H1 (cell line): ENCODE results near the gene TRABD2A. TPM values are rescaled to one million over a fixed set of nuclear protein-coding genes. Genes with fewer than 3 reads are reported as not detected.

ENCODE experiments used
- HDAC2 ChIP-seq, 2 experiments: fragments of 300-600 bp in 1 of 2; sonication (generic) in 1 of 2; IDR thresholded peaks; 2 replicates each; pipeline ENCODE4 v1.6.1; 2011 to 2012; ENCODE audit warnings: low read depth in 2 of 2, low read length in 2 of 2, mild to moderate bottlenecking in 2 of 2, moderate library complexity in 2 of 2, borderline replicate concordance in 1 of 2, inconsistent platforms in 1 of 2
- JUND ChIP-seq: IDR thresholded peaks from 2 replicates; pipeline ENCODE4 v1.6.1; 2011; ENCODE audit warnings: mild to moderate bottlenecking, improper control_type of control experiment, low read length
- KDM1A ChIP-seq: fragments of 200-600, 300-600 bp; sonication (generic); IDR thresholded peaks from 2 replicates; pipeline ENCODE4 v1.7.1; 2016; ENCODE audit warnings: mild to moderate bottlenecking, low read length, borderline replicate concordance
- RFX5 ChIP-seq: IDR thresholded peaks from 2 replicates; pipeline ENCODE4 v1.6.1; 2011; ENCODE audit warnings: low read depth, low read length, improper control_type of control experiment, borderline replicate concordance
- RXRA ChIP-seq: IDR thresholded peaks from 2 replicates; pipeline ENCODE4 v1.6.1; 2011; ENCODE audit warnings: low read depth, mild to moderate bottlenecking, low read length, moderate library complexity; ENCODE audit not compliant: insufficient read depth
- TCF12 ChIP-seq: IDR thresholded peaks from 2 replicates; pipeline ENCODE4 v1.6.1; 2011; ENCODE audit warnings: low read depth, mild to moderate bottlenecking, low read length
- USF2 ChIP-seq: IDR thresholded peaks from 2 replicates; pipeline ENCODE4 v1.6.1; 2011; ENCODE audit warnings: low read length, improper control_type of control experiment
- YY1 ChIP-seq: IDR thresholded peaks from 2 replicates; pipeline ENCODE4 v1.6.1; 2011; ENCODE audit warnings: low read depth, mild to moderate bottlenecking, low read length
- polyA plus RNA-seq, 7 experiments: library from polyadenylated mRNA; depleted of rRNA in 3 of 7; stranded (reverse) in 5 of 7; unstranded in 2 of 7; fragments of >200 nt in 5 of 7; fragments of 200-250 nt in 2 of 7; gene quantifications; 1 replicate in 5 of 7; 2 replicates in 1 of 7; 4 replicates in 1 of 7; pipeline versions ENCODE4 v1.2.1 to v1.2.3, GENCODE V29; 2011 to 2013; ENCODE audit warnings: missing spikeins in 2 of 7, mixed read lengths in 2 of 7
- total RNA-seq: library from RNA; stranded (reverse); fragmentation: NEBNext Ultra II Directional; extraction: Animal tissue kit (Norgen Biotek cat#: 25700); gene quantifications from 2 replicates; pipeline ENCODE4 v1.2.1, GENCODE V29; 2021
- TF ChIP-seq, protein P1 (sequence below): fragments of 300-600 bp; sonication (generic); IDR thresholded peaks from 2 replicates; pipeline ENCODE4 v1.7.1; 2012; ENCODE audit warnings: low read length, moderate library complexity, mild to moderate bottlenecking, inconsistent platforms; ENCODE audit not compliant: insufficient replicate concordance

Gene TRABD2A
- total and polyA plus RNA-seq, 2 of the 8 experiments (the other 6 are each of a cell fraction or from before 2014, with no cell fraction given): 17.3 to 18.6 TPM

GRCh38 chr2:84855731-84856130, 25.2 kb downstream of the TRABD2A start (continued):
- TF ChIP-seq JUND (no peak), HDAC2 (IDR thresholded peaks at IDR 0.05; ENCODE audit: borderline replicate concordance in 1 of 2, low read depth in 2 of 2, low read length in 2 of 2) (0 out of 4 replicates have a peak, but pooled peaks of 1 of the 2 experiments have one; percentile 51), YY1 (0 out of 2 replicates have a peak, but pooled peaks have one; percentile 26), RXRA (0 out of 2 replicates have a peak, but pooled peaks have one; percentile 5), KDM1A (peak; percentile 63; the same call in 1 of the 2 replicates), TCF12 (peak; percentile 84; the same call in 1 of the 2 replicates), RFX5 (no peak), USF2 (no peak)
- TF ChIP-seq, protein P1, sequence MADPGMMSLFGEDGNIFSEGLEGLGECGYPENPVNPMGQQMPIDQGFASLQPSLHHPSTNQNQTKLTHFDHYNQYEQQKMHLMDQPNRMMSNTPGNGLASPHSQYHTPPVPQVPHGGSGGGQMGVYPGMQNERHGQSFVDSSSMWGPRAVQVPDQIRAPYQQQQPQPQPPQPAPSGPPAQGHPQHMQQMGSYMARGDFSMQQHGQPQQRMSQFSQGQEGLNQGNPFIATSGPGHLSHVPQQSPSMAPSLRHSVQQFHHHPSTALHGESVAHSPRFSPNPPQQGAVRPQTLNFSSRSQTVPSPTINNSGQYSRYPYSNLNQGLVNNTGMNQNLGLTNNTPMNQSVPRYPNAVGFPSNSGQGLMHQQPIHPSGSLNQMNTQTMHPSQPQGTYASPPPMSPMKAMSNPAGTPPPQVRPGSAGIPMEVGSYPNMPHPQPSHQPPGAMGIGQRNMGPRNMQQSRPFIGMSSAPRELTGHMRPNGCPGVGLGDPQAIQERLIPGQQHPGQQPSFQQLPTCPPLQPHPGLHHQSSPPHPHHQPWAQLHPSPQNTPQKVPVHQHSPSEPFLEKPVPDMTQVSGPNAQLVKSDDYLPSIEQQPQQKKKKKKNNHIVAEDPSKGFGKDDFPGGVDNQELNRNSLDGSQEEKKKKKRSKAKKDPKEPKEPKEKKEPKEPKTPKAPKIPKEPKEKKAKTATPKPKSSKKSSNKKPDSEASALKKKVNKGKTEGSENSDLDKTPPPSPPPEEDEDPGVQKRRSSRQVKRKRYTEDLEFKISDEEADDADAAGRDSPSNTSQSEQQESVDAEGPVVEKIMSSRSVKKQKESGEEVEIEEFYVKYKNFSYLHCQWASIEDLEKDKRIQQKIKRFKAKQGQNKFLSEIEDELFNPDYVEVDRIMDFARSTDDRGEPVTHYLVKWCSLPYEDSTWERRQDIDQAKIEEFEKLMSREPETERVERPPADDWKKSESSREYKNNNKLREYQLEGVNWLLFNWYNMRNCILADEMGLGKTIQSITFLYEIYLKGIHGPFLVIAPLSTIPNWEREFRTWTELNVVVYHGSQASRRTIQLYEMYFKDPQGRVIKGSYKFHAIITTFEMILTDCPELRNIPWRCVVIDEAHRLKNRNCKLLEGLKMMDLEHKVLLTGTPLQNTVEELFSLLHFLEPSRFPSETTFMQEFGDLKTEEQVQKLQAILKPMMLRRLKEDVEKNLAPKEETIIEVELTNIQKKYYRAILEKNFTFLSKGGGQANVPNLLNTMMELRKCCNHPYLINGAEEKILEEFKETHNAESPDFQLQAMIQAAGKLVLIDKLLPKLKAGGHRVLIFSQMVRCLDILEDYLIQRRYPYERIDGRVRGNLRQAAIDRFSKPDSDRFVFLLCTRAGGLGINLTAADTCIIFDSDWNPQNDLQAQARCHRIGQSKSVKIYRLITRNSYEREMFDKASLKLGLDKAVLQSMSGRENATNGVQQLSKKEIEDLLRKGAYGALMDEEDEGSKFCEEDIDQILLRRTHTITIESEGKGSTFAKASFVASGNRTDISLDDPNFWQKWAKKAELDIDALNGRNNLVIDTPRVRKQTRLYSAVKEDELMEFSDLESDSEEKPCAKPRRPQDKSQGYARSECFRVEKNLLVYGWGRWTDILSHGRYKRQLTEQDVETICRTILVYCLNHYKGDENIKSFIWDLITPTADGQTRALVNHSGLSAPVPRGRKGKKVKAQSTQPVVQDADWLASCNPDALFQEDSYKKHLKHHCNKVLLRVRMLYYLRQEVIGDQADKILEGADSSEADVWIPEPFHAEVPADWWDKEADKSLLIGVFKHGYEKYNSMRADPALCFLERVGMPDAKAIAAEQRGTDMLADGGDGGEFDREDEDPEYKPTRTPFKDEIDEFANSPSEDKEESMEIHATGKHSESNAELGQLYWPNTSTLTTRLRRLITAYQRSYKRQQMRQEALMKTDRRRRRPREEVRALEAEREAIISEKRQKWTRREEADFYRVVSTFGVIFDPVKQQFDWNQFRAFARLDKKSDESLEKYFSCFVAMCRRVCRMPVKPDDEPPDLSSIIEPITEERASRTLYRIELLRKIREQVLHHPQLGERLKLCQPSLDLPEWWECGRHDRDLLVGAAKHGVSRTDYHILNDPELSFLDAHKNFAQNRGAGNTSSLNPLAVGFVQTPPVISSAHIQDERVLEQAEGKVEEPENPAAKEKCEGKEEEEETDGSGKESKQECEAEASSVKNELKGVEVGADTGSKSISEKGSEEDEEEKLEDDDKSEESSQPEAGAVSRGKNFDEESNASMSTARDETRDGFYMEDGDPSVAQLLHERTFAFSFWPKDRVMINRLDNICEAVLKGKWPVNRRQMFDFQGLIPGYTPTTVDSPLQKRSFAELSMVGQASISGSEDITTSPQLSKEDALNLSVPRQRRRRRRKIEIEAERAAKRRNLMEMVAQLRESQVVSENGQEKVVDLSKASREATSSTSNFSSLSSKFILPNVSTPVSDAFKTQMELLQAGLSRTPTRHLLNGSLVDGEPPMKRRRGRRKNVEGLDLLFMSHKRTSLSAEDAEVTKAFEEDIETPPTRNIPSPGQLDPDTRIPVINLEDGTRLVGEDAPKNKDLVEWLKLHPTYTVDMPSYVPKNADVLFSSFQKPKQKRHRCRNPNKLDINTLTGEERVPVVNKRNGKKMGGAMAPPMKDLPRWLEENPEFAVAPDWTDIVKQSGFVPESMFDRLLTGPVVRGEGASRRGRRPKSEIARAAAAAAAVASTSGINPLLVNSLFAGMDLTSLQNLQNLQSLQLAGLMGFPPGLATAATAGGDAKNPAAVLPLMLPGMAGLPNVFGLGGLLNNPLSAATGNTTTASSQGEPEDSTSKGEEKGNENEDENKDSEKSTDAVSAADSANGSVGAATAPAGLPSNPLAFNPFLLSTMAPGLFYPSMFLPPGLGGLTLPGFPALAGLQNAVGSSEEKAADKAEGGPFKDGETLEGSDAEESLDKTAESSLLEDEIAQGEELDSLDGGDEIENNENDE: peak; percentile 68
- TF ChIP-seq, all 59 proteins: peak for 13
